Activated CD8-positive, alpha-beta memory T cell treated with anti-CD3 and anti-CD28 coated beads for 36 hours (primary cell): ENCODE results near the gene ADCY4. TPM values are rescaled to one million over a fixed set of nuclear protein-coding genes. Genes with fewer than 3 reads are reported as not detected.

ENCODE experiments used
- CTCF ChIA-PET: fragments of 350-600 bp; sonication (Branson Sonifier 250); formaldehyde crosslinking; loops from one replicate; lab custom pipeline; 2021; ENCODE audit warnings: antibody characterized with exemption; lab: Charles Lee
- POLR2A ChIA-PET: fragments of 350-600 bp; sonication (Branson Sonifier 250); formaldehyde crosslinking; loops from one replicate; lab custom pipeline; 2021; ENCODE audit warnings: antibody characterized with exemption; lab: Charles Lee
- total RNA-seq, 2 experiments: library from RNA; stranded (reverse); gene quantifications; one replicate each; pipeline ENCODE4 v1.2.3, GENCODE V29; 2021

Gene ADCY4
- total RNA-seq, 2 experiments from 2014 or later = 0.78 to 1.3 TPM

GRCh38 chr14:24312736-24313507 is 21.9 kb downstream of the ADCY4 start:
- ChIA-PET POLR2A (interaction anchor here (0.7 kb wide), 1 partner anchor 310 kb away, joined by 3 read pairs; no protein-coding TSS in a partner anchor), CTCF (interaction anchor here (1.1 to 8.6 kb wide), 5 partner anchors 10 to 118 kb away, joined by 3 to 57 read pairs (median 7); partner anchors contain the start of genes ADCY4, CBLN3, CHMP4A and KHNYN)

GRCh38 chr14:24311837-24312615 is 22.8 kb downstream of the ADCY4 start:
- ChIA-PET CTCF (interaction anchor here (1.0 to 8.6 kb wide), 8 partner anchors 9 to 124 kb away, joined by 3 to 57 read pairs (median 25); partner anchors contain the start of genes ADCY4, CBLN3, DHRS1 and KHNYN), POLR2A (interaction anchor here (1.2 to 2.6 kb wide), 3 partner anchors 12 to 117 kb away, joined by 3 to 21 read pairs (median 9); partner anchors contain the start of genes DHRS1, NOP9, TINF2 and TM9SF1)

GRCh38 chr14:24310646-24311604 is 23.9 kb downstream of the ADCY4 start, which contains the start of gene LTB4R:
TSS of gene LTB4R (plus strand) at chr14:24311502. CDS start at chr14:24315652, 4,150 bp downstream.
- ChIA-PET CTCF (interaction anchor here (1.0 to 8.6 kb wide), 10 partner anchors 11 to 125 kb away, joined by 3 to 57 read pairs (median 13); partner anchors contain the start of genes ADCY4, CBLN3, DHRS1 and KHNYN), POLR2A (interaction anchor here (0.9 to 2.6 kb wide), 5 partner anchors 11 to 120 kb away, joined by 3 to 21 read pairs (median 4); partner anchors contain the start of genes DHRS1, NOP9, TINF2 and TM9SF1)

- ChIA-PET CTCF (interaction anchor here (1.2 to 8.6 kb wide), 8 partner anchors 12 to 126 kb away, joined by 3 to 57 read pairs (median 25); partner anchors contain the start of genes ADCY4, CBLN3, DHRS1 and KHNYN), POLR2A (interaction anchor here (0.9 to 2.6 kb wide), 4 partner anchors 10 to 121 kb away, joined by 3 to 21 read pairs (median 6); partner anchors contain the start of genes DHRS1, NOP9 and TINF2)
These were observed 24.6 kb downstream of the ADCY4 start for GRCh38 chr14:24310265-24310645.

GRCh38 chr14:24309538-24310264 is 25.2 kb downstream of the ADCY4 start, which contains the start of gene LTB4R2:
TSS of gene LTB4R2 (plus strand) at chr14:24310140. CDS start at chr14:24310665, 525 bp downstream.
- ChIA-PET CTCF (interaction anchor here (0.8 to 8.6 kb wide), 10 partner anchors 11 to 127 kb away, joined by 3 to 57 read pairs (median 15); partner anchors contain the start of genes ADCY4, CBLN3, DHRS1 and KHNYN), POLR2A (interaction anchor here (0.9 to 2.6 kb wide), 4 partner anchors 9 to 121 kb away, joined by 3 to 21 read pairs (median 6); partner anchors contain the start of genes DHRS1, NOP9 and TINF2)

GRCh38 chr14:24308342-24309124 is 26.3 kb downstream of the ADCY4 start:
- CTCF ChIA-PET = interaction anchor here (0.7 to 8.6 kb wide), 27 partner anchors 10 to 228 kb away, joined by 3 to 57 read pairs (median 6); partner anchors contain the start of genes ADCY4, CBLN3, CHMP4A and DHRS1
- POLR2A ChIA-PET = interaction anchor here (0.9 to 1.1 kb wide), 2 partner anchors 9 to 67 kb away, joined by 3 read pairs; partner anchors contain the start of genes DHRS1, NOP9 and TINF2

GRCh38 chr14:24307575-24308341 is 27.1 kb downstream of the ADCY4 start, which contains the start of gene CIDEB:
TSS of gene CIDEB (minus strand) at chr14:24307977. CDS start at chr14:24307858, 119 bp downstream.
- ChIA-PET CTCF (interaction anchor here (0.5 to 8.6 kb wide), 28 partner anchors 9 to 227 kb away, joined by 3 to 57 read pairs (median 6); partner anchors contain the start of genes ADCY4, CBLN3, CHMP4A and DHRS1), POLR2A (interaction anchor here (0.9 to 1.1 kb wide), 2 partner anchors 8 to 66 kb away, joined by 3 read pairs; partner anchors contain the start of genes DHRS1, NOP9 and TINF2)

GRCh38 chr14:24307156-24307574 is 27.7 kb downstream of the ADCY4 start:
- CTCF ChIA-PET = interaction anchor here (1.3 to 8.6 kb wide), 14 partner anchors 8 to 227 kb away, joined by 3 to 57 read pairs (median 6); partner anchors contain the start of genes ADCY4, DHRS1, NOP9 and TINF2
- POLR2A ChIA-PET = no interaction called here

GRCh38 chr14:24304019-24304387 is 30.9 kb downstream of the ADCY4 start:
- ChIA-PET POLR2A (no interaction called here), CTCF (interaction anchor here (1.3 to 3.7 kb wide), 2 partner anchors 10 to 61 kb away, joined by 4 to 16 read pairs; partner anchors contain the start of gene TINF2)

- ChIA-PET POLR2A (interaction anchor here (0.8 to 3.2 kb wide), 6 partner anchors 8 to 87 kb away, joined by 3 to 21 read pairs (median 7); partner anchors contain the start of genes CHMP4A, LTB4R, LTB4R2 and RABGGTA), CTCF (interaction anchor here (0.8 to 7.9 kb wide), 11 partner anchors 9 to 136 kb away, joined by 3 to 156 read pairs (median 4); partner anchors contain the start of genes CIDEB, LTB4R, LTB4R2 and TINF2)
These were observed 34.4 kb downstream of the ADCY4 start for GRCh38 chr14:24300326-24300980.

GRCh38 chr14:24299255-24300191 is 35.3 kb downstream of the ADCY4 start, which contains the start of the genes DHRS1 and NOP9:
TSS of gene DHRS1 (minus strand) at chr14:24299780. CDS start at chr14:24299106, 674 bp downstream.
TSS of gene NOP9 (plus strand) at chr14:24299850. CDS start at chr14:24299955, 105 bp downstream.
- ChIA-PET POLR2A (interaction anchor here (0.8 to 3.2 kb wide), 6 partner anchors 9 to 86 kb away, joined by 3 to 21 read pairs (median 7); partner anchors contain the start of genes CHMP4A, LTB4R, LTB4R2 and RABGGTA), CTCF (interaction anchor here (0.8 to 7.9 kb wide), 11 partner anchors 9 to 137 kb away, joined by 3 to 156 read pairs (median 3); partner anchors contain the start of genes CIDEB, LTB4R, LTB4R2 and MDP1)

GRCh38 chr14:24298892-24299254 is 36.0 kb downstream of the ADCY4 start:
- ChIA-PET POLR2A (interaction anchor here (0.6 to 3.2 kb wide), 4 partner anchors 10 to 86 kb away, joined by 3 to 21 read pairs (median 13); partner anchors contain the start of genes CHMP4A, LTB4R, LTB4R2 and TINF2), CTCF (interaction anchor here (1.0 to 7.9 kb wide), 7 partner anchors 9 to 83 kb away, joined by 3 to 156 read pairs (median 4); partner anchors contain the start of genes CIDEB, LTB4R, LTB4R2 and MDP1)
